H9 (cell line): Measurements from ENCODE around the gene WASF3. TPM values are rescaled to one million over a fixed set of nuclear protein-coding genes. Genes with fewer than 3 reads are reported as not detected.

ENCODE experiments used
- DNase-seq: peaks from one replicate; pipeline ENCODE4 v3.0.0-alpha.2; 2017
- H2AFZ ChIP-seq: one replicate; pipeline ENCODE4 v1.6.1; 2013; ENCODE audit warnings: mild to moderate bottlenecking, low read length, control low read depth, moderate library complexity
- H2AK5ac ChIP-seq: 2 replicates; pipeline ENCODE4 v1.6.1; 2013; ENCODE audit warnings: low read length, control low read depth, mixed read lengths; ENCODE audit not compliant: insufficient read length
- H2BK120ac ChIP-seq: one replicate; pipeline ENCODE4 v1.6.1; 2013; ENCODE audit warnings: low read depth, mild to moderate bottlenecking, low read length, control low read depth, inconsistent platforms; ENCODE audit not compliant: poor library complexity, severe bottlenecking
- H2BK12ac ChIP-seq: 2 replicates; pipeline ENCODE4 v1.6.1; 2013; ENCODE audit warnings: low read length, control low read depth, mixed read lengths, low read depth; ENCODE audit not compliant: insufficient read length
- H2BK15ac ChIP-seq: 2 replicates; pipeline ENCODE4 v1.6.1; 2013; ENCODE audit warnings: low read depth, low read length, control low read depth
- H2BK20ac ChIP-seq: one replicate; pipeline ENCODE4 v1.6.1; 2013; ENCODE audit warnings: low read depth, mild to moderate bottlenecking, low read length, control low read depth, inconsistent platforms; ENCODE audit not compliant: poor library complexity, severe bottlenecking
- H2BK5ac ChIP-seq: 2 replicates; pipeline ENCODE4 v1.6.1; 2013; ENCODE audit warnings: low read length, control low read depth, mixed read lengths; ENCODE audit not compliant: insufficient read length
- H3K14ac ChIP-seq: 2 replicates; pipeline ENCODE4 v1.6.1; 2013; ENCODE audit warnings: low read length, control low read depth; ENCODE audit not compliant: insufficient read depth
- H3K18ac ChIP-seq: 2 replicates; pipeline ENCODE4 v1.6.1; 2013; ENCODE audit warnings: low read depth, mild to moderate bottlenecking, mixed read lengths, low read length, control low read depth; ENCODE audit not compliant: insufficient read length
- H3K23ac ChIP-seq: 2 replicates; pipeline ENCODE4 v1.6.1; 2013; ENCODE audit warnings: low read length, control low read depth, mixed read lengths, low read depth; ENCODE audit not compliant: insufficient read length
- H3K23me2 ChIP-seq: 2 replicates; pipeline ENCODE4 v1.6.1; 2013; ENCODE audit warnings: low read depth, mild to moderate bottlenecking, mixed read lengths, low read length, control low read depth; ENCODE audit not compliant: insufficient read length, poor library complexity, severe bottlenecking
- H3K27ac ChIP-seq: 2 replicates; pipeline ENCODE4 v1.5.1; 2013; ENCODE audit warnings: low read length, control low read depth, mixed read lengths, low read depth; ENCODE audit not compliant: insufficient read length
- H3K27me3 ChIP-seq: 2 replicates; pipeline ENCODE4 v1.6.1; 2013; ENCODE audit warnings: low read length, control low read depth, inconsistent platforms; ENCODE audit not compliant: insufficient read depth
- H3K4ac ChIP-seq: 2 replicates; pipeline ENCODE4 v1.6.1; 2013; ENCODE audit warnings: low read depth, mild to moderate bottlenecking, control low read depth, inconsistent platforms, low read length, moderate library complexity
- H3K4me1 ChIP-seq: 2 replicates; pipeline ENCODE4 v1.6.1; 2013; ENCODE audit warnings: low read length, control low read depth, inconsistent platforms; ENCODE audit not compliant: insufficient read depth
- H3K4me2 ChIP-seq: 2 replicates; pipeline ENCODE4 v1.6.1; 2013; ENCODE audit warnings: low read length, control low read depth, mixed read lengths; ENCODE audit not compliant: insufficient read length, insufficient read depth
- H3K56ac ChIP-seq: 2 replicates; pipeline ENCODE4 v1.6.1; 2013; ENCODE audit warnings: low read depth, mild to moderate bottlenecking, mixed read lengths, low read length, control low read depth; ENCODE audit not compliant: insufficient read length
- H3K79me1 ChIP-seq: 2 replicates; pipeline ENCODE4 v1.6.1; 2013; ENCODE audit warnings: low read depth, mild to moderate bottlenecking, moderate library complexity, low read length, control low read depth, inconsistent platforms; ENCODE audit not compliant: insufficient read depth, poor library complexity, severe bottlenecking
- H3K79me2 ChIP-seq: 2 replicates; pipeline ENCODE4 v1.6.1; 2013; ENCODE audit warnings: low read length, control low read depth, inconsistent platforms; ENCODE audit not compliant: insufficient read depth
- H3K9ac ChIP-seq: 2 replicates; pipeline ENCODE4 v1.6.1; 2013; ENCODE audit warnings: low read length, control low read depth, mixed read lengths; ENCODE audit not compliant: insufficient read length; ENCODE audit errors: extremely low read depth
- H3K9me3 ChIP-seq: one replicate; pipeline ENCODE4 v1.6.1; 2013; ENCODE audit warnings: low read depth, low read length, inconsistent platforms; ENCODE audit not compliant: control insufficient read depth
- H3T11ph ChIP-seq: one replicate; pipeline ENCODE4 v1.6.1; 2013; ENCODE audit warnings: mild to moderate bottlenecking, low read length, control low read depth, inconsistent platforms
- H4K20me1 ChIP-seq: one replicate; pipeline ENCODE4 v1.6.1; 2013; ENCODE audit not compliant: control insufficient read depth, insufficient read length, insufficient read depth
- H4K5ac ChIP-seq: 2 replicates; pipeline ENCODE4 v1.6.1; 2013; ENCODE audit warnings: low read depth, mild to moderate bottlenecking, mixed read lengths, low read length, control low read depth; ENCODE audit not compliant: insufficient read length
- H4K8ac ChIP-seq: replicated peaks from 2 replicates; pipeline ENCODE4 v1.6.1; 2013; ENCODE audit warnings: low read length, control low read depth, mixed read lengths, low read depth; ENCODE audit not compliant: insufficient read length
- H4K91ac ChIP-seq: 2 replicates; pipeline ENCODE4 v1.6.1; 2013; ENCODE audit warnings: low read depth, mild to moderate bottlenecking, moderate library complexity, mixed read lengths, low read length, control low read depth; ENCODE audit not compliant: insufficient read length
- H3K27ac Mint-ChIP-seq, 3 experiments: 2 replicates in 2 of 3; 3 replicates in 1 of 3; pipeline ENCODE4 v1.8.0; 2020 to 2021; ENCODE audit warnings: mixed read lengths in 3 of 3, mild to moderate bottlenecking in 1 of 3, moderate library complexity in 1 of 3
- H3K27me3 Mint-ChIP-seq: 2 replicates; pipeline ENCODE4 v1.8.0; 2021; ENCODE audit warnings: low read depth, mild to moderate bottlenecking, moderate library complexity, mixed read lengths
- H3K36me3 Mint-ChIP-seq, 3 experiments: 2 replicates in 2 of 3; 3 replicates in 1 of 3; pipeline ENCODE4 v1.8.0; 2020 to 2021; ENCODE audit warnings: low read depth in 3 of 3, mixed read lengths in 3 of 3; ENCODE audit not compliant: insufficient read depth in 1 of 3
- H3K4me1 Mint-ChIP-seq, 2 experiments: 2 replicates each; pipeline ENCODE4 v1.8.0; 2020; ENCODE audit warnings: mixed read lengths in 2 of 2
- H3K4me3 Mint-ChIP-seq, 2 experiments: 2 replicates in 1 of 2; 3 replicates in 1 of 2; pipeline ENCODE4 v1.8.0; 2020 to 2021; ENCODE audit warnings: mild to moderate bottlenecking in 2 of 2, mixed read lengths in 2 of 2, moderate library complexity in 1 of 2
- H3K9me3 Mint-ChIP-seq, 2 experiments: 2 replicates in 1 of 2; 3 replicates in 1 of 2; pipeline ENCODE4 v1.8.0; 2020; ENCODE audit warnings: mild to moderate bottlenecking in 2 of 2, mixed read lengths in 2 of 2, moderate library complexity in 1 of 2
- CTCF ChIP-seq: fragments of 200-600 bp; sonication (generic); conservative IDR thresholded peaks from 3 replicates; pipeline ENCODE4 v1.8.0; 2021; ENCODE audit warnings: antibody characterized with exemption, mild to moderate bottlenecking
- WGBS: extraction: QIAGEN DNeasy Blood & Tissue Kit; methylation state at CpG from one replicate; pipeline ENCODE4 v1.1.7; 2013; ENCODE audit warnings: missing lambda C conversion rate, low lambda C conversion rate, mixed read lengths; ENCODE audit not compliant: insufficient read length; ENCODE audit errors: extremely low coverage; 5-methylcytosine and 5-hydroxymethylcytosine counted together
- total RNA-seq: library from RNA; stranded (reverse); gene quantifications from 2 replicates; pipeline ENCODE4 v1.2.1, GENCODE V29; 2021

WASF3 gene
- total RNA-seq, 1 experiment from 2014 or later = 22.2 TPM

- no peak for DNase-seq
- Histone ChIP-seq H2AK5ac (no peak overlapping the region), H2BK12ac (no peak overlapping the region), H3K23me2 (no peaks in the 10 kb centered on the region), H3K4me1 (no peaks in the 10 kb centered on the region), H3K23ac (no peak overlapping the region), H2BK15ac (no peak overlapping the region), H2AFZ (no peak overlapping the region), H3K27me3 (no peaks in the 10 kb centered on the region), H3K27ac (no peak overlapping the region), H3K18ac (no peak overlapping the region), H3T11ph (no peak overlapping the region), H3K4me2 (no peak overlapping the region), H4K91ac (no peak overlapping the region), H2BK20ac (no peak overlapping the region), H3K79me1 (no peaks in the 10 kb centered on the region), H3K79me2 (no peaks in the 10 kb centered on the region), H3K56ac (no peak overlapping the region), H3K4ac (no peak overlapping the region), H4K8ac (no peak overlapping the region), H2BK5ac (no peak overlapping the region), H3K9me3 (peaks cover 4% of the 10 kb centered on the region), H2BK120ac (no peak overlapping the region), H3K9ac (no peak overlapping the region), H4K5ac (no peak overlapping the region), H3K14ac (no peak overlapping the region), H4K20me1 (no peaks in the 10 kb centered on the region)
- peaks cover 7% of the 10 kb centered on the region for H3K27me3 Mint-ChIP-seq
- no peak overlapping the region for H3K27ac Mint-ChIP-seq
- peaks cover 3 to 8% (median 3%) of the 10 kb centered on the region in 3 experiments; a peak in 3 of 7 replicates for H3K36me3 Mint-ChIP-seq
- peaks cover 10 to 11% of the 10 kb centered on the region in 2 experiments; a peak in 4 of 5 replicates for H3K9me3 Mint-ChIP-seq
- H3K4me3 Mint-ChIP-seq = no peak overlapping the region
- no peak for TF ChIP-seq CTCF
- no peaks in the 10 kb centered on the region for H3K4me1 Mint-ChIP-seq
- no CpG with 5 or more reads among the region's 8 CpGs for WGBS
Observed at GRCh38 chr13:26726684-26727083, 169.2 kb downstream of the WASF3 start.
